Thoracic aorta (tissue), 2 donors: Measurements from ENCODE around the gene GP2. TPM values are rescaled to one million over a fixed set of nuclear protein-coding genes. Genes with fewer than 3 reads are reported as not detected.

Experiments
- ATAC-seq: fragments of 150-250 bp; one replicate; pipeline ENCODE4 v1.8.0; 2017; ENCODE audit warnings: low read depth; ENCODE audit not compliant: insufficient number of reproducible peaks, low FRiP score
- DNase-seq: peaks from one replicate; pipeline ENCODE4 v3.0.0-alpha.2; 2020; ENCODE audit warnings: low spot score
- H3K27ac ChIP-seq, 2 donors: fragments of 200-600 bp; sonication (generic); 1 replicate in 1 of 2; 2 replicates in 1 of 2; pipeline ENCODE4 v1.5.1; 2016; ENCODE audit warnings: mild to moderate bottlenecking in 2 of 2, moderate library complexity in 2 of 2
- H3K27me3 ChIP-seq: fragments of 200-600 bp; sonication (generic); replicated peaks from 2 replicates; pipeline ENCODE4 v1.6.0; 2016; ENCODE audit warnings: mild to moderate bottlenecking; ENCODE audit not compliant: insufficient read depth
- H3K36me3 ChIP-seq: fragments of 200-600 bp; sonication (generic); one replicate; pipeline ENCODE4 v1.5.1; 2016
- H3K4me1 ChIP-seq, 2 donors: fragments of 200-600 bp; sonication (generic); 1 replicate in 1 of 2; 2 replicates in 1 of 2; pipeline versions ENCODE4 v1.5.1 to v1.6.0; 2016; ENCODE audit warnings: low read depth in 2 of 2, mild to moderate bottlenecking in 1 of 2; ENCODE audit not compliant: control insufficient read depth in 1 of 2
- H3K4me3 ChIP-seq: fragments of 200-600 bp; sonication (generic); 2 replicates; pipeline ENCODE4 v1.5.1; 2016; ENCODE audit warnings: mild to moderate bottlenecking
- H3K9me3 ChIP-seq: fragments of 200-600 bp; sonication (generic); 2 replicates; pipeline ENCODE4 v1.5.1; 2016
- CTCF ChIP-seq: fragments of 200-600 bp; sonication (generic); IDR thresholded peaks from one replicate; pipeline ENCODE4 v1.5.1; 2019; ENCODE audit warnings: antibody characterized with exemption
- total RNA-seq, 2 donors: library from RNA; depleted of rRNA; stranded (reverse); fragments of >200 nt; gene quantifications; one replicate each; pipeline versions ENCODE4 v1.1.0 to v1.2.3, GENCODE V29; 2016

The GP2 gene
- total RNA-seq, 2 donors from 2014 or later = 2.6 to 8.7 TPM

- TF ChIP-seq CTCF = no peak
- Histone ChIP-seq H3K27ac (no peak overlapping the region), H3K36me3 (no peaks in the 10 kb centered on the region), H3K4me1 (no peaks in the 10 kb centered on the region), H3K27me3 (no peaks in the 10 kb centered on the region), H3K4me3 (no peak overlapping the region), H3K9me3 (no peaks in the 10 kb centered on the region)
- no peak for ATAC-seq
- no peak for DNase-seq
Measured at GRCh38 chr16:20334396-20334795, 7.1 kb upstream of the GP2 start.

GRCh38 chr16:20333120-20333519 is 5.8 kb upstream of the GP2 start:
- Histone ChIP-seq H3K4me3 (no peak overlapping the region), H3K4me1 (no peaks in the 10 kb centered on the region), H3K36me3 (no peaks in the 10 kb centered on the region), H3K9me3 (no peaks in the 10 kb centered on the region), H3K27ac (no peak overlapping the region), H3K27me3 (no peaks in the 10 kb centered on the region)
- DNase-seq (no peak), ATAC-seq (no peak)
- TF ChIP-seq CTCF = no peak

- H3K27ac ChIP-seq = no peak overlapping the region
- no peaks in the 10 kb centered on the region for H3K36me3 ChIP-seq
- TF ChIP-seq CTCF = no peak
- H3K27me3 ChIP-seq = no peaks in the 10 kb centered on the region
- no peak for ATAC-seq
- no peak overlapping the region for H3K4me3 ChIP-seq
- H3K9me3 ChIP-seq = no peaks in the 10 kb centered on the region
- H3K4me1 ChIP-seq = no peaks in the 10 kb centered on the region
- DNase-seq = no peak
Measured at GRCh38 chr16:20332411-20332810, 5.1 kb upstream of the GP2 start.

- H3K9me3 ChIP-seq = no peaks in the 10 kb centered on the region
- H3K27ac ChIP-seq = no peak overlapping the region
- H3K36me3 ChIP-seq = no peaks in the 10 kb centered on the region
- no peaks in the 10 kb centered on the region for H3K4me1 ChIP-seq
- TF ChIP-seq CTCF = no peak
- no peaks in the 10 kb centered on the region for H3K27me3 ChIP-seq
- DNase-seq (no peak), ATAC-seq (no peak)
- H3K4me3 ChIP-seq = no peak overlapping the region
Measured at GRCh38 chr16:20331635-20332034, 4.3 kb upstream of the GP2 start.

- no peak for DNase-seq
- Histone ChIP-seq H3K9me3 (no peaks in the 10 kb centered on the region), H3K4me1 (no peaks in the 10 kb centered on the region), H3K27ac (no peak overlapping the region), H3K27me3 (no peaks in the 10 kb centered on the region), H3K4me3 (no peak overlapping the region), H3K36me3 (no peaks in the 10 kb centered on the region)
- ATAC-seq = no peak
- TF ChIP-seq CTCF = no peak
Measured at GRCh38 chr16:20329392-20330138, 2.3 kb upstream of the GP2 start.
